HCT116 (cell line): ENCODE results near the gene ITGB6. TPM values are rescaled to one million over a fixed set of nuclear protein-coding genes. Genes with fewer than 3 reads are reported as not detected.

ENCODE experiments used
- ATAC-seq: fragments of 200-7000 bp; cut with Tn5 transposase; 2 replicates; pipeline ENCODE4 v1.9.1; 2020; ENCODE audit warnings: mild to moderate bottlenecking, moderate library complexity
- BruUV-seq: library from RNA; stranded (reverse); fragments of 400-500 nt; replicated peaks from 2 replicates; lab custom pipeline; 2021; lab: Mats Ljungman, UMichigan
- CTCF ChIA-PET: fragments of 300-600 bp; sonication (Branson Sonifier 250); formaldehyde crosslinking; loops from one replicate; lab custom pipeline; 2021; ENCODE audit warnings: antibody characterized with exemption; lab: Charles Lee
- POLR2A ChIA-PET: fragments of 300-600, 350-600 bp; sonication (Branson Sonifier 250); formaldehyde crosslinking; loops from one replicate; lab custom pipeline; 2021; ENCODE audit warnings: antibody characterized with exemption; lab: Charles Lee
- RAD21 ChIA-PET, 2 experiments: fragments of 300-600 bp; sonication (Branson Sonifier 250); formaldehyde crosslinking; loops; one replicate each; lab custom pipeline; 2023; ENCODE audit warnings: low total read pairs in 2 of 2; ENCODE audit not compliant: uncharacterized antibody in 2 of 2, unreplicated experiment in 2 of 2, low non-redundant PET in 1 of 2; lab: Charles Lee
- DNase-seq: peaks from one replicate; pipeline ENCODE4 v3.0.0-alpha.2; 2010; ENCODE audit warnings: low read depth, low spot score
- H2AFZ ChIP-seq: fragments of 200-600 bp; shearing (Covaris generic), sonication (generic); 2 replicates; pipeline ENCODE4 v1.6.1; 2017; ENCODE audit warnings: low read depth, mixed run types, mixed read lengths, antibody characterized with exemption, low read length; ENCODE audit not compliant: poor library complexity, severe bottlenecking
- H3K27ac ChIP-seq: 2 replicates; pipeline ENCODE4 v1.5.1; 2012; ENCODE audit warnings: low read depth, low read length
- H3K27me3 ChIP-seq: fragments of 200-600 bp; sonication (generic); 2 replicates; pipeline ENCODE4 v1.6.1; 2016; ENCODE audit warnings: mixed run types, low read length, mixed read lengths; ENCODE audit not compliant: insufficient read depth
- H3K36me3 ChIP-seq, 2 experiments: fragments of 200-500 bp in 1 of 2; fragments of 200-600 bp in 1 of 2; sonication (Bioruptor generic) in 1 of 2; sonication (generic) in 1 of 2; 2 replicates each; pipeline versions ENCODE4 v1.5.1 to v1.6.1; 2014 to 2016; ENCODE audit warnings: low read length in 2 of 2, inconsistent platforms in 1 of 2, mixed read lengths in 1 of 2, mixed run types in 1 of 2; ENCODE audit not compliant: insufficient read depth in 2 of 2, control insufficient read depth in 1 of 2
- H3K4me1 ChIP-seq, 2 experiments: fragments of 200-600 bp in 1 of 2; sonication (generic) in 1 of 2; 2 replicates each; pipeline versions ENCODE4 v1.5.1 to v1.6.1; 2012 to 2017; ENCODE audit warnings: low read length in 2 of 2, inconsistent platforms in 1 of 2, mild to moderate bottlenecking in 1 of 2, mixed read lengths in 1 of 2, mixed run types in 1 of 2, moderate library complexity in 1 of 2; ENCODE audit not compliant: insufficient read depth in 2 of 2, control insufficient read depth in 1 of 2
- H3K4me2 ChIP-seq: fragments of 200-600 bp; sonication (generic); 2 replicates; pipeline ENCODE4 v1.6.1; 2017; ENCODE audit warnings: mixed run types, low read length, mixed read lengths
- H3K4me3 ChIP-seq, 2 experiments: fragments of 200-600 bp in 1 of 2; sonication (generic) in 1 of 2; replicated peaks in 1 of 2; 2 replicates each; pipeline ENCODE4 v1.5.1; 2011 to 2016; ENCODE audit warnings: low read length in 2 of 2, control low read depth in 1 of 2, low read depth in 1 of 2, mild to moderate bottlenecking in 1 of 2, mixed read lengths in 1 of 2, mixed run types in 1 of 2
- H3K79me2 ChIP-seq: fragments of 200-600 bp; sonication (generic); 2 replicates; pipeline ENCODE4 v1.6.1; 2017; ENCODE audit warnings: mild to moderate bottlenecking, mixed run types, low read length, moderate library complexity, mixed read lengths; ENCODE audit not compliant: insufficient read depth
- H3K9ac ChIP-seq: fragments of 200-600 bp; sonication (generic); 2 replicates; pipeline ENCODE4 v1.6.1; 2016; ENCODE audit warnings: low read length, mixed read lengths
- H3K9me2 ChIP-seq: fragments of 200-600 bp; sonication (generic), shearing (Covaris generic); 2 replicates; pipeline ENCODE4 v1.6.1; 2017; ENCODE audit warnings: mixed run types, mild to moderate bottlenecking, moderate library complexity; ENCODE audit not compliant: insufficient read depth
- H3K9me3 ChIP-seq, 2 experiments: fragments of 200-500 bp in 1 of 2; fragments of 200-600 bp in 1 of 2; sonication (Bioruptor generic) in 1 of 2; sonication (generic) in 1 of 2; 2 replicates each; pipeline ENCODE4 v1.6.1; 2014 to 2017; ENCODE audit warnings: low read length in 2 of 2, mixed read lengths in 2 of 2, inconsistent platforms in 1 of 2, low read depth in 1 of 2, mild to moderate bottlenecking in 1 of 2, mixed run types in 1 of 2, moderate library complexity in 1 of 2; ENCODE audit not compliant: control insufficient read depth in 1 of 2, insufficient read depth in 1 of 2
- H4K20me1 ChIP-seq: fragments of 200-600 bp; sonication (generic), shearing (Covaris generic); 2 replicates; pipeline ENCODE4 v1.6.1; 2017; ENCODE audit warnings: mixed run types, mild to moderate bottlenecking, moderate library complexity; ENCODE audit not compliant: insufficient read depth
- EGR1 ChIP-seq: IDR thresholded peaks from 2 replicates; pipeline ENCODE4 v1.6.1; 2012; ENCODE audit warnings: low read depth
- EZH2 ChIP-seq: fragments of 200-600 bp; sonication (generic); IDR thresholded peaks from 2 replicates; pipeline ENCODE4 v1.6.1; 2017; ENCODE audit warnings: antibody characterized with exemption, mixed run types
- JUND ChIP-seq: IDR thresholded peaks from 2 replicates; pipeline ENCODE4 v1.6.1; 2012
- REST ChIP-seq: IDR thresholded peaks from 2 replicates; pipeline ENCODE4 v1.6.1; 2012; ENCODE audit warnings: low read depth
- SIN3A ChIP-seq: IDR thresholded peaks from 2 replicates; pipeline ENCODE4 v1.6.1; 2012; ENCODE audit warnings: low read depth
- SRF ChIP-seq: IDR thresholded peaks from 2 replicates; pipeline ENCODE4 v1.6.1; 2012; ENCODE audit warnings: low read depth
- YY1 ChIP-seq: IDR thresholded peaks from 2 replicates; pipeline ENCODE4 v1.6.1; 2011; ENCODE audit warnings: low read length, low read depth, moderate library complexity, mild to moderate bottlenecking; ENCODE audit not compliant: insufficient replicate concordance; ENCODE audit errors: extremely low read depth
- intact Hi-C: fragments of 100-400 bp; cut with micrococcal nuclease; formaldehyde crosslinking; loops from 2 replicates; pipeline ENCODE4 v1.10.0; 2022
- total RNA-seq: library from RNA; stranded (reverse); gene quantifications from one replicate; pipeline ENCODE4 v1.2.1, GENCODE V29; 2021; ENCODE audit not compliant: unreplicated experiment
- TF ChIP-seq, protein P1 (sequence below): IDR thresholded peaks from 2 replicates; pipeline ENCODE4 v1.6.1; 2012
- TF ChIP-seq, protein P2 (sequence below): IDR thresholded peaks from 2 replicates; pipeline ENCODE4 v1.6.1; 2012

Gene ITGB6
- total RNA-seq, 1 experiment from 2014 or later, result 0.12 TPM

- TF ChIP-seq YY1 (peak; percentile 38), REST (no peak), EZH2 (no peak), SIN3A (peak; percentile 48; the same call in 1 of the 2 replicates)
- TF ChIP-seq, protein P1, sequence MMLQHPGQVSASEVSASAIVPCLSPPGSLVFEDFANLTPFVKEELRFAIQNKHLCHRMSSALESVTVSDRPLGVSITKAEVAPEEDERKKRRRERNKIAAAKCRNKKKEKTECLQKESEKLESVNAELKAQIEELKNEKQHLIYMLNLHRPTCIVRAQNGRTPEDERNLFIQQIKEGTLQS, result peak; percentile 73; the same call in 1 of the 2 replicates
- TF ChIP-seq, protein P2, sequence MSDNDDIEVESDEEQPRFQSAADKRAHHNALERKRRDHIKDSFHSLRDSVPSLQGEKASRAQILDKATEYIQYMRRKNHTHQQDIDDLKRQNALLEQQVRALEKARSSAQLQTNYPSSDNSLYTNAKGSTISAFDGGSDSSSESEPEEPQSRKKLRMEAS, result peak; percentile 55
- TF ChIP-seq, all 23 proteins: peak for 13
Observed at GRCh38 chr2:160224060-160224459, 24.0 kb upstream of the ITGB6 start (continued).

GRCh38 chr2:160223560-160223959, 23.5 kb upstream of the ITGB6 start:
- DNase-seq (no peak), ATAC-seq (no peak)
- Histone ChIP-seq H3K79me2 (no peaks in the 10 kb centered on the region), H3K36me3 (no peaks in the 10 kb centered on the region), H3K4me2 (peak overlapping the region; percentile 60), H4K20me1 (no peaks in the 10 kb centered on the region), H3K27ac (peak overlapping the region; percentile 44; the same call in 1 of the 2 replicates), H3K9me2 (no peaks in the 10 kb centered on the region), H3K9ac (no peak overlapping the region), H3K4me1 (peaks cover 50 to 92% of the 10 kb centered on the region in 2 experiments), H3K4me3 (peak overlapping the region in 1 of 2 experiments; percentile 13; a peak in 1 of 4 replicates), H2AFZ (peak overlapping the region; percentile 28), H3K9me3 (no peaks in the 10 kb centered on the region), H3K27me3 (no peaks in the 10 kb centered on the region)
- TF ChIP-seq JUND (no peak), EGR1 (no peak), EZH2 (no peak), SRF (no peak)
- no TSS peak for BruUV-seq
- ChIA-PET RAD21 (no interaction called here), CTCF (interaction anchor here (2.7 kb wide), 1 partner anchor 28 kb away, joined by 8 read pairs; no protein-coding TSS in a partner anchor), POLR2A (interaction anchor here (3.8 kb wide), 1 partner anchor 18 kb away, joined by 21 read pairs; no protein-coding TSS in a partner anchor)
- intact Hi-C loops, result no loop called here
